H9 (cell line): ENCODE results near the gene KRTAP1-5. TPM values are rescaled to one million over a fixed set of nuclear protein-coding genes. Genes with fewer than 3 reads are reported as not detected.

Experiments
- DNase-seq: peaks from one replicate; pipeline ENCODE4 v3.0.0-alpha.2; 2017
- H2AFZ ChIP-seq: one replicate; pipeline ENCODE4 v1.6.1; 2013; ENCODE audit warnings: mild to moderate bottlenecking, low read length, control low read depth, moderate library complexity
- H2AK5ac ChIP-seq: 2 replicates; pipeline ENCODE4 v1.6.1; 2013; ENCODE audit warnings: low read length, control low read depth, mixed read lengths; ENCODE audit not compliant: insufficient read length
- H2BK120ac ChIP-seq: one replicate; pipeline ENCODE4 v1.6.1; 2013; ENCODE audit warnings: low read depth, mild to moderate bottlenecking, low read length, control low read depth, inconsistent platforms; ENCODE audit not compliant: poor library complexity, severe bottlenecking
- H2BK12ac ChIP-seq: 2 replicates; pipeline ENCODE4 v1.6.1; 2013; ENCODE audit warnings: low read length, control low read depth, mixed read lengths, low read depth; ENCODE audit not compliant: insufficient read length
- H2BK15ac ChIP-seq: 2 replicates; pipeline ENCODE4 v1.6.1; 2013; ENCODE audit warnings: low read depth, low read length, control low read depth
- H2BK20ac ChIP-seq: one replicate; pipeline ENCODE4 v1.6.1; 2013; ENCODE audit warnings: low read depth, mild to moderate bottlenecking, low read length, control low read depth, inconsistent platforms; ENCODE audit not compliant: poor library complexity, severe bottlenecking
- H2BK5ac ChIP-seq: 2 replicates; pipeline ENCODE4 v1.6.1; 2013; ENCODE audit warnings: low read length, control low read depth, mixed read lengths; ENCODE audit not compliant: insufficient read length
- H3K14ac ChIP-seq: 2 replicates; pipeline ENCODE4 v1.6.1; 2013; ENCODE audit warnings: low read length, control low read depth; ENCODE audit not compliant: insufficient read depth
- H3K18ac ChIP-seq: 2 replicates; pipeline ENCODE4 v1.6.1; 2013; ENCODE audit warnings: low read depth, mild to moderate bottlenecking, mixed read lengths, low read length, control low read depth; ENCODE audit not compliant: insufficient read length
- H3K23ac ChIP-seq: 2 replicates; pipeline ENCODE4 v1.6.1; 2013; ENCODE audit warnings: low read length, control low read depth, mixed read lengths, low read depth; ENCODE audit not compliant: insufficient read length
- H3K23me2 ChIP-seq: 2 replicates; pipeline ENCODE4 v1.6.1; 2013; ENCODE audit warnings: low read depth, mild to moderate bottlenecking, mixed read lengths, low read length, control low read depth; ENCODE audit not compliant: insufficient read length, poor library complexity, severe bottlenecking
- H3K27ac ChIP-seq: 2 replicates; pipeline ENCODE4 v1.5.1; 2013; ENCODE audit warnings: low read length, control low read depth, mixed read lengths, low read depth; ENCODE audit not compliant: insufficient read length
- H3K27me3 ChIP-seq: 2 replicates; pipeline ENCODE4 v1.6.1; 2013; ENCODE audit warnings: low read length, control low read depth, inconsistent platforms; ENCODE audit not compliant: insufficient read depth
- H3K4ac ChIP-seq: 2 replicates; pipeline ENCODE4 v1.6.1; 2013; ENCODE audit warnings: low read depth, mild to moderate bottlenecking, control low read depth, inconsistent platforms, low read length, moderate library complexity
- H3K4me1 ChIP-seq: 2 replicates; pipeline ENCODE4 v1.6.1; 2013; ENCODE audit warnings: low read length, control low read depth, inconsistent platforms; ENCODE audit not compliant: insufficient read depth
- H3K4me2 ChIP-seq: 2 replicates; pipeline ENCODE4 v1.6.1; 2013; ENCODE audit warnings: low read length, control low read depth, mixed read lengths; ENCODE audit not compliant: insufficient read length, insufficient read depth
- H3K56ac ChIP-seq: 2 replicates; pipeline ENCODE4 v1.6.1; 2013; ENCODE audit warnings: low read depth, mild to moderate bottlenecking, mixed read lengths, low read length, control low read depth; ENCODE audit not compliant: insufficient read length
- H3K79me1 ChIP-seq: 2 replicates; pipeline ENCODE4 v1.6.1; 2013; ENCODE audit warnings: low read depth, mild to moderate bottlenecking, moderate library complexity, low read length, control low read depth, inconsistent platforms; ENCODE audit not compliant: insufficient read depth, poor library complexity, severe bottlenecking
- H3K79me2 ChIP-seq: 2 replicates; pipeline ENCODE4 v1.6.1; 2013; ENCODE audit warnings: low read length, control low read depth, inconsistent platforms; ENCODE audit not compliant: insufficient read depth
- H3K9ac ChIP-seq: 2 replicates; pipeline ENCODE4 v1.6.1; 2013; ENCODE audit warnings: low read length, control low read depth, mixed read lengths; ENCODE audit not compliant: insufficient read length; ENCODE audit errors: extremely low read depth
- H3K9me3 ChIP-seq: one replicate; pipeline ENCODE4 v1.6.1; 2013; ENCODE audit warnings: low read depth, low read length, inconsistent platforms; ENCODE audit not compliant: control insufficient read depth
- H3T11ph ChIP-seq: one replicate; pipeline ENCODE4 v1.6.1; 2013; ENCODE audit warnings: mild to moderate bottlenecking, low read length, control low read depth, inconsistent platforms
- H4K20me1 ChIP-seq: one replicate; pipeline ENCODE4 v1.6.1; 2013; ENCODE audit not compliant: control insufficient read depth, insufficient read length, insufficient read depth
- H4K5ac ChIP-seq: 2 replicates; pipeline ENCODE4 v1.6.1; 2013; ENCODE audit warnings: low read depth, mild to moderate bottlenecking, mixed read lengths, low read length, control low read depth; ENCODE audit not compliant: insufficient read length
- H4K8ac ChIP-seq: replicated peaks from 2 replicates; pipeline ENCODE4 v1.6.1; 2013; ENCODE audit warnings: low read length, control low read depth, mixed read lengths, low read depth; ENCODE audit not compliant: insufficient read length
- H4K91ac ChIP-seq: 2 replicates; pipeline ENCODE4 v1.6.1; 2013; ENCODE audit warnings: low read depth, mild to moderate bottlenecking, moderate library complexity, mixed read lengths, low read length, control low read depth; ENCODE audit not compliant: insufficient read length
- H3K27ac Mint-ChIP-seq, 3 experiments: 2 replicates in 2 of 3; 3 replicates in 1 of 3; pipeline ENCODE4 v1.8.0; 2020 to 2021; ENCODE audit warnings: mixed read lengths in 3 of 3, mild to moderate bottlenecking in 1 of 3, moderate library complexity in 1 of 3
- H3K27me3 Mint-ChIP-seq: 2 replicates; pipeline ENCODE4 v1.8.0; 2021; ENCODE audit warnings: low read depth, mild to moderate bottlenecking, moderate library complexity, mixed read lengths
- H3K36me3 Mint-ChIP-seq, 3 experiments: 2 replicates in 2 of 3; 3 replicates in 1 of 3; pipeline ENCODE4 v1.8.0; 2020 to 2021; ENCODE audit warnings: low read depth in 3 of 3, mixed read lengths in 3 of 3; ENCODE audit not compliant: insufficient read depth in 1 of 3
- H3K4me1 Mint-ChIP-seq, 2 experiments: 2 replicates each; pipeline ENCODE4 v1.8.0; 2020; ENCODE audit warnings: mixed read lengths in 2 of 2
- H3K4me3 Mint-ChIP-seq, 2 experiments: 2 replicates in 1 of 2; 3 replicates in 1 of 2; pipeline ENCODE4 v1.8.0; 2020 to 2021; ENCODE audit warnings: mild to moderate bottlenecking in 2 of 2, mixed read lengths in 2 of 2, moderate library complexity in 1 of 2
- H3K9me3 Mint-ChIP-seq, 2 experiments: 2 replicates in 1 of 2; 3 replicates in 1 of 2; pipeline ENCODE4 v1.8.0; 2020; ENCODE audit warnings: mild to moderate bottlenecking in 2 of 2, mixed read lengths in 2 of 2, moderate library complexity in 1 of 2
- CTCF ChIP-seq: fragments of 200-600 bp; sonication (generic); conservative IDR thresholded peaks from 3 replicates; pipeline ENCODE4 v1.8.0; 2021; ENCODE audit warnings: antibody characterized with exemption, mild to moderate bottlenecking
- WGBS: extraction: QIAGEN DNeasy Blood & Tissue Kit; methylation state at CpG from one replicate; pipeline ENCODE4 v1.1.7; 2013; ENCODE audit warnings: missing lambda C conversion rate, low lambda C conversion rate, mixed read lengths; ENCODE audit not compliant: insufficient read length; ENCODE audit errors: extremely low coverage; 5-methylcytosine and 5-hydroxymethylcytosine counted together
- total RNA-seq: library from RNA; stranded (reverse); gene quantifications from 2 replicates; pipeline ENCODE4 v1.2.1, GENCODE V29; 2021

Gene KRTAP1-5
- total RNA-seq, 1 experiment from 2014 or later = not detected

DNA sequence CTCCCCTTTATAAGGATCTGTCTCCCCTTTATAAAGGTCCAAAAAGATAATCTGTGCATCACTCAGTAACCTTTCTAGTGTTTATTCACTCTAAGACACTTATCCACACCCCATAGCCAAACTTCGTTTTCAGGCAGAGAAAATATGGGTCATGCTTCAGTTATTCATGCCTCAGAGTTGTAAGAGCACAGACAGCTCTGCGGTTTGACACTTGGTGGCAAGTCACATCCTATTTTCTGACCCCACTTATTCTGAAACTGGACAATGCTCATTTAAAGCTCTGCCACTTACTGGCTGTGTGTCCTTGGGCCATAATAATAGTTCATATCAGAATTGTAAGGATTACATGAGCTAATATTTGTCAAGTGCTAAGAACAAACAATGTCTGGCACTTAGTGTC, 22.1 kb upstream of the KRTAP1-5 start:
- Histone ChIP-seq H3K9ac (no peak overlapping the region), H3K4me2 (no peak overlapping the region), H3T11ph (no peak overlapping the region), H2BK120ac (no peak overlapping the region), H2BK20ac (no peak overlapping the region), H3K9me3 (no peaks in the 10 kb centered on the region), H3K4ac (no peak overlapping the region), H3K14ac (no peak overlapping the region), H4K20me1 (no peaks in the 10 kb centered on the region), H3K56ac (no peak overlapping the region), H3K79me1 (no peaks in the 10 kb centered on the region), H3K4me1 (no peaks in the 10 kb centered on the region), H2AFZ (no peak overlapping the region), H2BK12ac (no peak overlapping the region), H4K91ac (no peak overlapping the region), H2BK5ac (no peak overlapping the region), H4K5ac (no peak overlapping the region), H2AK5ac (no peak overlapping the region), H3K79me2 (no peaks in the 10 kb centered on the region), H3K18ac (no peak overlapping the region), H3K23ac (no peak overlapping the region), H2BK15ac (no peak overlapping the region), H3K23me2 (no peaks in the 10 kb centered on the region), H4K8ac (no peak overlapping the region), H3K27me3 (no peaks in the 10 kb centered on the region), H3K27ac (no peak overlapping the region)
- H3K27me3 Mint-ChIP-seq = no peaks in the 10 kb centered on the region
- peak overlapping the region in 1 of 3 experiments; percentile 60; a peak in 1 of 7 replicates for H3K27ac Mint-ChIP-seq
- H3K4me1 Mint-ChIP-seq = peaks cover 19% of the 10 kb centered on the region in 2 experiments
- TF ChIP-seq CTCF = no peak
- no CpG with 5 or more reads among the region's 2 CpGs for WGBS
- DNase-seq = no peak
- H3K4me3 Mint-ChIP-seq = no peak overlapping the region
- H3K36me3 Mint-ChIP-seq = no peaks in the 10 kb centered on the region; a peak in 1 of 7 replicates
- peaks cover 0 to 6% of the 10 kb centered on the region in 2 experiments; a peak in 2 of 5 replicates for H3K9me3 Mint-ChIP-seq
